Hepatocyte (in vitro differentiated cells): Measurements from ENCODE around the gene RARG.

Source experiments
- EZH2 ChIP-seq: fragments of 200-600 bp; sonication (generic); IDR thresholded peaks from 2 replicates; pipeline ENCODE4 v1.6.1; 2016; ENCODE audit warnings: antibody characterized with exemption, mild to moderate bottlenecking, borderline replicate concordance
- EZH2phosphoT487 ChIP-seq: fragments of 200-600 bp; sonication (generic); IDR thresholded peaks from one replicate; pipeline ENCODE4 v1.6.1; 2018; ENCODE audit warnings: antibody characterized with exemption, mild to moderate bottlenecking, low read depth, moderate library complexity; ENCODE audit not compliant: unreplicated experiment, severe bottlenecking

- TF ChIP-seq EZH2phosphoT487 (no peak), EZH2 (no peak)
Measured at GRCh38 chr12:53211476-53212381, 20.3 kb downstream of the RARG start.
